ENCODE data around the gene ZSCAN5A. TPM values are rescaled to one million over a fixed set of nuclear protein-coding genes. Genes with fewer than 3 reads are reported as not detected.
"Not testable (repeated sequence)": the region's sequence is repeated elsewhere in the genome, so short reads cannot be mapped to it uniquely, and the experiment has no call there.

The ZSCAN5A gene
- total and polyA plus RNA-seq, 2 donors (not counting 1 experiment from before 2014, with no cell fraction given): 5.2 to 24.8 TPM

DNA sequence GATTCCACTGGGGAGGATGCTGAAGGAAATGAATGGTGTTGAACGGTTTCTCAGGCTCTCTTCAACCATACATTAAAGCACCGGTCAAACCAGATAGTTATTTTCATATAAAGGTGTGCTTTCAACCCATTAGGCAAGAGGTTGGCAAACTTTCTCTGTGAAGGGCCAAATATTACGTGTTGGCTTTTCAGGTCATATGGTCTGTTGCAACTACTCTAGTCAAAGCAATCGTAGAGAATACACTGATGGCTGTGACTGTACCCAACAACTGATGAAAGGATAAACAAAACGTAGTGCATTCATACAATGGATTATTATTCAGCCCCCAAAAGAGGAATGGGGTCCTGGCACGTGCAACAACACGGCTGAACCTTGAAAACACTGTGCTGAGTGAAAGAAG, 5.8 kb downstream of the ZSCAN5A start:
- no peak overlapping the region for H2AFZ ChIP-seq (ENCODE audit: insufficient read depth, low read depth, low read length, poor library complexity, severe bottlenecking)
- Mint-ChIP-seq H3K27me3 (no peaks in the 10 kb centered on the region), H3K9me3 (ENCODE audit: insufficient read depth) (no peaks in the 10 kb centered on the region), H3K4me3 (no peak overlapping the region), H3K27ac (no peak overlapping the region), H3K4me1 (peaks cover 6% of the 10 kb centered on the region)
- H3K36me3 ChIP-seq (replicated peaks in 1 of 2; ENCODE audit: control extremely low read depth in 1 of 2, control insufficient read depth in 1 of 2, extremely low read depth in 1 of 2, insufficient read depth in 2 of 2, low read length in 1 of 2): peaks cover 0 to 15% of the 10 kb centered on the region in 2 experiments
- no peak overlapping the region for H3K4me3 ChIP-seq (ENCODE audit: control extremely low read depth in 1 of 5, extremely low read depth in 1 of 5, insufficient read depth in 1 of 5, low read depth in 2 of 5, low read length in 4 of 5)
- DNase-seq: no peak
- no peak for TF ChIP-seq EZH2 (IDR thresholded peaks at IDR 0.05; ENCODE audit: borderline replicate concordance, insufficient read depth, low read depth, low read length, poor library complexity, severe bottlenecking)
- TF ChIP-seq, protein P1, sequence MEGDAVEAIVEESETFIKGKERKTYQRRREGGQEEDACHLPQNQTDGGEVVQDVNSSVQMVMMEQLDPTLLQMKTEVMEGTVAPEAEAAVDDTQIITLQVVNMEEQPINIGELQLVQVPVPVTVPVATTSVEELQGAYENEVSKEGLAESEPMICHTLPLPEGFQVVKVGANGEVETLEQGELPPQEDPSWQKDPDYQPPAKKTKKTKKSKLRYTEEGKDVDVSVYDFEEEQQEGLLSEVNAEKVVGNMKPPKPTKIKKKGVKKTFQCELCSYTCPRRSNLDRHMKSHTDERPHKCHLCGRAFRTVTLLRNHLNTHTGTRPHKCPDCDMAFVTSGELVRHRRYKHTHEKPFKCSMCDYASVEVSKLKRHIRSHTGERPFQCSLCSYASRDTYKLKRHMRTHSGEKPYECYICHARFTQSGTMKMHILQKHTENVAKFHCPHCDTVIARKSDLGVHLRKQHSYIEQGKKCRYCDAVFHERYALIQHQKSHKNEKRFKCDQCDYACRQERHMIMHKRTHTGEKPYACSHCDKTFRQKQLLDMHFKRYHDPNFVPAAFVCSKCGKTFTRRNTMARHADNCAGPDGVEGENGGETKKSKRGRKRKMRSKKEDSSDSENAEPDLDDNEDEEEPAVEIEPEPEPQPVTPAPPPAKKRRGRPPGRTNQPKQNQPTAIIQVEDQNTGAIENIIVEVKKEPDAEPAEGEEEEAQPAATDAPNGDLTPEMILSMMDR (IDR thresholded peaks at IDR 0.05): no peak
- ChIA-PET POLR2A (no interaction called here), CTCF (no interaction called here)
- H3K9me3 ChIP-seq (ENCODE audit: control extremely low read depth in 1 of 3, control insufficient read depth in 2 of 3, insufficient read depth in 1 of 3, low read length in 2 of 3): no peaks in the 10 kb centered on the region
- no peaks in the 10 kb centered on the region for H3K27me3 ChIP-seq (replicated peaks in 1 of 4; ENCODE audit: control extremely low read depth in 1 of 4, control insufficient read depth in 3 of 4, insufficient read depth in 4 of 4, low read length in 3 of 4)
- intact Hi-C loops (cut with micrococcal nuclease): no loop called here
- 97% methylated on average over 5 of the region's 7 CpGs for WGBS (ENCODE audit: insufficient coverage)
- no peak for ATAC-seq (ENCODE audit: low read depth)
- peaks cover 1 to 2% of the 10 kb centered on the region in 2 donors for H3K4me1 ChIP-seq (ENCODE audit: control insufficient read depth in 2 of 2, insufficient read depth in 2 of 2, low read length in 2 of 2)
- no peaks in the 10 kb centered on the region for H3K79me2 ChIP-seq (ENCODE audit: control insufficient read depth, insufficient read depth, low read length)
- no peak overlapping the region for H3K9ac ChIP-seq (ENCODE audit: low read length)
- H4K20me1 ChIP-seq (ENCODE audit: control insufficient read depth, insufficient read depth, low read length, poor library complexity, severe bottlenecking): no peaks in the 10 kb centered on the region
- H3K27ac ChIP-seq (ENCODE audit: low read length in 2 of 2): no peak overlapping the region
- no peak overlapping the region for H3K4me2 ChIP-seq (replicated peaks; ENCODE audit: low read depth, low read length, poor library complexity, severe bottlenecking)

DNA sequence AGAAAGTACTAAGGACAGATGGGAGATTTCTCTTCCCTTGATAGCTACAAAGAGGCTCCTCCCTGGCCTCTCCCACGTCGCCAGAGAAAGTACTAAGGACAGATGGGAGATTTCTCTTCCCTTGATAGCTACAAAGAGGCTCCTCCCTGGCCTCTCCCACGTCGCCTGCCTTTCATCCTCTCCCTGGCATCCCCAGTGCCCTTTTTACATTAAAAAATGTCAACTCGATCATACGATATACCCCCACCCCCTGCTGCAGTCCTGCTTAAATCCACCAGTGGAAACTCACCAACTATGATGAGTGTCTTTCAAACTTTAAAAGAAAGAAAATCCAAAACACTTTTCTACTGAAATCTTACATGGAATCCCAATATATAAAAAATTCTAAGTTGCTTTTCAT, 7.6 kb downstream of the ZSCAN5A start:
- H3K4me1 Mint-ChIP-seq; H3K4me3 Mint-ChIP-seq; H3K79me2 ChIP-seq (ENCODE audit: control insufficient read depth, insufficient read depth, low read length); H3K27me3 ChIP-seq (replicated peaks in 1 of 4; ENCODE audit: control extremely low read depth in 1 of 4, control insufficient read depth in 3 of 4, insufficient read depth in 4 of 4, low read length in 3 of 4); H4K20me1 ChIP-seq (ENCODE audit: control insufficient read depth, insufficient read depth, low read length, poor library complexity, severe bottlenecking); H3K4me1 ChIP-seq (ENCODE audit: control insufficient read depth in 2 of 2, insufficient read depth in 2 of 2, low read length in 2 of 2); POLR2A ChIA-PET; H3K4me2 ChIP-seq (replicated peaks; ENCODE audit: low read depth, low read length, poor library complexity, severe bottlenecking); intact Hi-C loops (cut with micrococcal nuclease); H3K27ac Mint-ChIP-seq; H3K9me3 Mint-ChIP-seq (ENCODE audit: insufficient read depth); H3K27me3 Mint-ChIP-seq; H3K9me3 ChIP-seq (ENCODE audit: control extremely low read depth in 1 of 3, control insufficient read depth in 2 of 3, insufficient read depth in 1 of 3, low read length in 2 of 3); CTCF ChIA-PET; H2AFZ ChIP-seq (ENCODE audit: insufficient read depth, low read depth, low read length, poor library complexity, severe bottlenecking); H3K4me3 ChIP-seq (ENCODE audit: control extremely low read depth in 1 of 5, extremely low read depth in 1 of 5, insufficient read depth in 1 of 5, low read depth in 2 of 5, low read length in 4 of 5); DNase-seq; H3K27ac ChIP-seq (ENCODE audit: low read length in 2 of 2); ATAC-seq (ENCODE audit: low read depth); H3K9ac ChIP-seq (ENCODE audit: low read length): not testable (repeated sequence)
- 100% methylated on average over 2 of the region's 6 CpGs for WGBS (ENCODE audit: insufficient coverage)
- H3K36me3 ChIP-seq (replicated peaks in 1 of 2; ENCODE audit: control extremely low read depth in 1 of 2, control insufficient read depth in 1 of 2, extremely low read depth in 1 of 2, insufficient read depth in 2 of 2, low read length in 1 of 2): peaks cover 0 to 15% of the 10 kb centered on the region in 2 experiments

Measured in B cell (primary cell).